22Rv1 (cell line): ENCODE results near the gene TRIP11.

Experiments
- H3K27ac ChIP-seq: fragments of 450-650 bp; 2 replicates; pipeline ENCODE4 v1.5.1; 2017
- CTCF ChIP-seq: fragments of 450-650 bp; IDR thresholded peaks from 2 replicates; pipeline ENCODE4 v1.5.1; 2017; ENCODE audit warnings: mild to moderate bottlenecking
- ZFX ChIP-seq: fragments of 450-650 bp; IDR thresholded peaks from 2 replicates; pipeline ENCODE4 v1.6.1; 2017; ENCODE audit warnings: antibody characterized with exemption, borderline replicate concordance

TRIP11 gene

GRCh38 chr14:91964724-91965123 lies 75.1 kb downstream of the TRIP11 start:
- H3K27ac ChIP-seq, result no peak overlapping the region
- TF ChIP-seq ZFX (no peak), CTCF (no peak)

- TF ChIP-seq ZFX, result no peak
- no peak for TF ChIP-seq CTCF
- no peak overlapping the region for H3K27ac ChIP-seq
Measured at GRCh38 chr14:91964011-91964410, 75.8 kb downstream of the TRIP11 start.

- no peak overlapping the region for H3K27ac ChIP-seq
- TF ChIP-seq ZFX (no peak), CTCF (no peak)
Measured at GRCh38 chr14:91963465-91963864, 76.4 kb downstream of the TRIP11 start.

DNA sequence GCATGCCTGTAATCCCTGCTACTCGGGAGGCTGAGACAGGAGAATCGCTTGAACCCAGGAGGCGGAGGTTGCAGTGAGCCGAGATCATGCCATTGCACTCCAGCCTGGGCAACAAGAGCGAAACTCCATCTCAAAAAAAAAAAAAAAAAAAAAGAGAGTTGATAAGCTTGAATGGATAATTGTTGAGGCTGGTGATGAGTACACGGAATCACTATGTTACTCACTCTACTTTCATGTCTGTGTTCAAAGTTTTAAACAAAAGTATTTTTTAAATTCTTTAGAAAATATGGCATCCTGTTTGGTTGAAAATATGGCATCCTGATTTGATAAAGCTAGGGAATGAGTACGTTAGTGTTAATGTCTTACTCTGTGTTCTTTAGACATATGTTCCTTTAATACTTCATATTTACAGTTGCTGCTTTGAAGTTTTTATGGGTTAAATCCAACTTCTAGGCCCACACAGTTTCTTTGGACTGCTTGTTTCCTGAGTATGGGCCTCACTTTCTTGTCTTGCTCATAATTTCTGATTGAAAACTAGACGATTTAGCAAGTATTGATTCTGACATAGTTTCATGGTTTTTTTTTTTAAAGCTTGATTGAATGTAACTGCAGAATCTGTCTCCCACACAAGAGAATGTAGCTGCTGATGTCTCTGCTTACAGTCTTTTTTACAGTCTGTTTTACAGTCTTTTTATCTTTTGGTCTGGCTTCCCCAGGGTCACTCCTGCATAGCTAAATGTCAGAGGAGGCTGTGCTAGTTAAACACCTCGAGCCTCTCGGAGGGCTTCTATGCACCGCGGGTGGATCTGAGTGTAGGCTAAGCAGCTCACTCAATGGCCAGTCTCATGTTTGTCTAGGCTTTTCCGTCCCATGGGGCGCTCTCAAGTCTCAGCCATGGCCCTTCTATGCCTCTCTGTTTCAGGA lies 78.3 kb downstream of the TRIP11 start:
- H3K27ac ChIP-seq, result no peak overlapping the region
- TF ChIP-seq CTCF (no peak), ZFX (no peak)

DNA sequence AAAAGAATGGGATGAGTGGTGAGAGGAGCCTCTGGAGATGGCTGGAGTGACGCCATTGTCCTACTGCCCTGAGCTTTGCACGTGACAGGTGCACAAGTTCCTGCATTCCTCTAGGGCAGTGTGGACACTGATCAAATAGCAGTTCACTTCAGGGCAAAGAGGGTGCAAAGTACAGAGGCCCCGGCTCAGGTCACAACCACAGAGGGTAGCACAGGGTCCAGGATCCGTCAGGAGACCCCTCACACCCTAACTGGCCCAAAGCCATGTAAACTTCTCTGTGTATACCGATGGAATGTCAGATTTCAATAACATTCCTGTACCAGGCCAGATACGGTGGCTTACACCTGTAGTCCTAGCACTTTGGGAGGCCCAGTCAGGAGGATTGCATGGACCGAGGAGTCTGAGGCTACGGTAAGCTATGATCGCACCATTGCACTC lies 82.0 kb downstream of the TRIP11 start:
- H3K27ac ChIP-seq, result no peak overlapping the region
- no peak for TF ChIP-seq CTCF
- TF ChIP-seq ZFX, result no peak

DNA sequence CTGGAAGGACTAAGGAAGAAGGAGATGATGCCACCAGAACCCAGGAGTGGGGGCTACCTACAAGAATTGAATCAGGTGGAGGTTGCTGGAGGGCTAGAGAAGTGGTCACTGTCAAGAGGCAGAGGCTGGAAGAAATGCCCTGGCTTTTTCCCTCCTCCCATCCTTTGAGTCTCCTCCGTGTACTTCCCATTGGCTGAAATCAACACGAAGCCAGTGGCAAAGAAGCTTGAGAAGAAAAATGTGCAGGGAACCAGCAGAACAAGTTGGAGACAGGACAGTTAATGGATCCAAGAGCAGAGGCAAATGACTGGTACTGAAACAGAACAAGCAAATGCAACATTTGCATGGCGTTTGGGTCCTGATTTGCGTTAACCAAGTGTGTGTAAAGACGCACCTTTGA lies 83.2 kb downstream of the TRIP11 start:
- no peak for TF ChIP-seq ZFX
- TF ChIP-seq CTCF, result no peak
- no peak overlapping the region for H3K27ac ChIP-seq

DNA sequence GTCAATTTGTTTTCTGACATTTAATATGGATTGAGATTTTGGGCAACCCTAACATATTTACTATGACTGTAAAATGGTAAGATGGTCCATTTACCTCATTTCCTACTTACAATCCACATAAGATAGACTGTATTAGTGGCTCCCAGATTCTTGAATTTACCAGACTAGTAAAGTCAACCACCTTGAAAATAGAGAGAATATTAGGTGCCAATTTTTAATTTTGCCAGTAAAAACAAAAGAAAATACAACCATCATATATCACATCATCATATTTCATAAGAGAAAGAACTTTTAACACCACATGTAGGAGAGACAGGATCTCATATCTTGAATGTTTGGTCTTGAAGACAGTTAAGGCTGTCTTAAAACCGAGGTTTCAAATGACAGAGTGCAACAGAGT lies 84.7 kb downstream of the TRIP11 start:
- TF ChIP-seq CTCF (no peak), ZFX (no peak)
- no peak overlapping the region for H3K27ac ChIP-seq
